ENCODE data around the gene KIAA1958.

Gene KIAA1958

DNA sequence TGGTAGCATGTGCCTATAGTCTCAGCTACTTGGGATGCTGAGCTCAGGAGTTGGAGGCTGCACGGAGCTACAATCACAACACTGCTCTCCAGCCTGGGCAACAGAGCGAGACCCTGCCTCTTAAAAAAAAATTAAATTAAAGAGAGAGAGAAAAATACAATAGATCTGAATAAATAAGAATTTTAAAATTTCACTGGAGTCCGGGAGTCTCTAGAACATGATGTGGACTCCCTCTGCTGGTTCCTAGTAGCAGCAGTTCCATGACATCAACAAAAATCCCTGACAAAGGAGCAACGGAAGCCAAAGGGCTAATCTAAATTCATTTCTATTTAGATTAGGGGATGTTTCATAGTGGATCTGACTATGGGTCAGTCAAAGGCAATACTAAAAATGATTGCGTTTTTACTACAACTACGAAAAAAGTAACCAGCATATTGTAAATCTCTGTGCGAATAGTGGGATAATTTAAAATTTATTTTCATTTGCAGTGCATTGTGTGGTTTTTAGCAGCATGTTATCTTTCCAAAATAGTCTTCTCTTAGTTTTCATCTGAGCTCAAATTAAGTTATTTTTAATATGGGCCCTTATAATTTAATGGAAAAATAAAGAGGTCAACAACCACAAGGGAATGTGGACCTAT is 224.5 kb downstream of the KIAA1958 start:
- Histone ChIP-seq H3K27me3 (ENCODE audit: insufficient read depth, low read length, poor library complexity, severe bottlenecking) (no peaks in the 10 kb centered on the region), H2AFZ (ENCODE audit: low read length) (no peak overlapping the region), H3K79me2 (ENCODE audit: insufficient read depth, low read length) (peaks cover 71% of the 10 kb centered on the region), H3K9me2 (replicated peaks; ENCODE audit: low read depth, low read length) (no peaks in the 10 kb centered on the region), H3F3A (ENCODE audit: low read depth) (no peaks in the 10 kb centered on the region), H3K9ac (ENCODE audit: low read depth, low read length, poor library complexity, severe bottlenecking) (no peak overlapping the region), H3K4me2 (ENCODE audit: low read depth, low read length, poor library complexity, severe bottlenecking) (peak overlapping the region; percentile 34), H4K20me1 (ENCODE audit: insufficient read depth, low read length, poor library complexity, severe bottlenecking) (peaks cover 36% of the 10 kb centered on the region), H3K36me3 (ENCODE audit: insufficient read depth, low read length) (no peaks in the 10 kb centered on the region; the same call in 1 of the 2 replicates), H3K4me3 (ENCODE audit: low read length, poor library complexity, severe bottlenecking) (no peak overlapping the region), H3K4me1 (ENCODE audit: insufficient read depth, low read length, poor library complexity, severe bottlenecking) (peaks cover 20% of the 10 kb centered on the region), H3K9me3 (ENCODE audit: insufficient read depth, low read depth, low read length) (0 out of 2 replicates have a peak, but pooled peaks cover 3% of the 10 kb centered on the region)
- no peak for TF ChIP-seq EZH2phosphoT487 (IDR thresholded peaks at IDR 0.05; ENCODE audit: borderline replicate concordance)
- TF ChIP-seq, protein P1, sequence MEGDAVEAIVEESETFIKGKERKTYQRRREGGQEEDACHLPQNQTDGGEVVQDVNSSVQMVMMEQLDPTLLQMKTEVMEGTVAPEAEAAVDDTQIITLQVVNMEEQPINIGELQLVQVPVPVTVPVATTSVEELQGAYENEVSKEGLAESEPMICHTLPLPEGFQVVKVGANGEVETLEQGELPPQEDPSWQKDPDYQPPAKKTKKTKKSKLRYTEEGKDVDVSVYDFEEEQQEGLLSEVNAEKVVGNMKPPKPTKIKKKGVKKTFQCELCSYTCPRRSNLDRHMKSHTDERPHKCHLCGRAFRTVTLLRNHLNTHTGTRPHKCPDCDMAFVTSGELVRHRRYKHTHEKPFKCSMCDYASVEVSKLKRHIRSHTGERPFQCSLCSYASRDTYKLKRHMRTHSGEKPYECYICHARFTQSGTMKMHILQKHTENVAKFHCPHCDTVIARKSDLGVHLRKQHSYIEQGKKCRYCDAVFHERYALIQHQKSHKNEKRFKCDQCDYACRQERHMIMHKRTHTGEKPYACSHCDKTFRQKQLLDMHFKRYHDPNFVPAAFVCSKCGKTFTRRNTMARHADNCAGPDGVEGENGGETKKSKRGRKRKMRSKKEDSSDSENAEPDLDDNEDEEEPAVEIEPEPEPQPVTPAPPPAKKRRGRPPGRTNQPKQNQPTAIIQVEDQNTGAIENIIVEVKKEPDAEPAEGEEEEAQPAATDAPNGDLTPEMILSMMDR (conservative IDR thresholded peaks at IDR 0.05; ENCODE audit: low read length) = peak; percentile 63

DNA sequence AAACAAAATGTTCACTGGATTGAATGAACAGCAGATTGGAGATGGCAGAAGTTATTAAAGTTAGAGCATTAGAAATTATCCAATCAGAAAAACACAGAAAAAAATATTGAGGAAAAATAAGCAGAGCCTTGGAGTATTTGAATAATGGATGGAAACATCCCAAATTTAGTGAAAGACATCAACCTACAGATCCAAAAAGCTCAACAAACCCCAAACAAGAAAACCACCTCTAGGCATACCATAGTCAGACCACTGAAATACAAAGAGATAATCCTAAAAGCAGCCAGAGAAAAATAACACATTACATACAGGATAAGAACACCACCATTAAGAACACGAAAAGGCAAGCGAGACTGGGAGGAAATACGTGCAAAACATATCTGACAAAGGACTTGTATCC is 226.1 kb downstream of the KIAA1958 start:
- H3K9ac ChIP-seq (ENCODE audit: low read depth, low read length, poor library complexity, severe bottlenecking) = no peak overlapping the region
- H3K36me3 ChIP-seq (ENCODE audit: insufficient read depth, low read length) = no peaks in the 10 kb centered on the region; the same call in 1 of the 2 replicates
- H3K4me1 ChIP-seq (ENCODE audit: insufficient read depth, low read length, poor library complexity, severe bottlenecking) = peaks cover 31% of the 10 kb centered on the region
- H3K79me2 ChIP-seq (ENCODE audit: insufficient read depth, low read length) = peaks cover 82% of the 10 kb centered on the region
- no peak overlapping the region for H3K4me3 ChIP-seq (ENCODE audit: low read length, poor library complexity, severe bottlenecking)
- H3F3A ChIP-seq (ENCODE audit: low read depth) = 0 out of 2 replicates have a peak, but pooled peaks cover 2% of the 10 kb centered on the region
- no peaks in the 10 kb centered on the region for H3K9me2 ChIP-seq (replicated peaks; ENCODE audit: low read depth, low read length)
- no peak overlapping the region for H2AFZ ChIP-seq (ENCODE audit: low read length)
- TF ChIP-seq, protein P1 (conservative IDR thresholded peaks at IDR 0.05; ENCODE audit: low read length) = no peak
- no peak for TF ChIP-seq EZH2phosphoT487 (IDR thresholded peaks at IDR 0.05; ENCODE audit: borderline replicate concordance)
- no peaks in the 10 kb centered on the region for H3K27me3 ChIP-seq (ENCODE audit: insufficient read depth, low read length, poor library complexity, severe bottlenecking)
- H3K4me2 ChIP-seq (ENCODE audit: low read depth, low read length, poor library complexity, severe bottlenecking) = peak overlapping the region; percentile 30
- peaks cover 41% of the 10 kb centered on the region for H4K20me1 ChIP-seq (ENCODE audit: insufficient read depth, low read length, poor library complexity, severe bottlenecking)
- H3K9me3 ChIP-seq (ENCODE audit: insufficient read depth, low read depth, low read length) = 0 out of 2 replicates have a peak, but pooled peaks cover 3% of the 10 kb centered on the region

- H3K4me3 ChIP-seq (ENCODE audit: low read length, poor library complexity, severe bottlenecking) = peak within 1 kb of the TSS; percentile 88
- H3K9me3 ChIP-seq (ENCODE audit: insufficient read depth, low read depth, low read length) = 0 out of 2 replicates have a peak, but pooled peaks cover 1% of the 10 kb centered on the region
- peaks cover 17% of the 10 kb centered on the region for H4K20me1 ChIP-seq (ENCODE audit: insufficient read depth, low read length, poor library complexity, severe bottlenecking)
- H3K4me1 ChIP-seq (ENCODE audit: insufficient read depth, low read length, poor library complexity, severe bottlenecking) = peaks cover 21% of the 10 kb centered on the region
- no peaks in the 10 kb centered on the region for H3K27me3 ChIP-seq (ENCODE audit: insufficient read depth, low read length, poor library complexity, severe bottlenecking)
- no peak for TF ChIP-seq EZH2phosphoT487 (IDR thresholded peaks at IDR 0.05; ENCODE audit: borderline replicate concordance)
- TF ChIP-seq, protein P1 (conservative IDR thresholded peaks at IDR 0.05; ENCODE audit: low read length) = peak; percentile 36
- peak within 1 kb of the TSS; percentile 86 for H3K9ac ChIP-seq (ENCODE audit: low read depth, low read length, poor library complexity, severe bottlenecking)
- no peaks in the 10 kb centered on the region for H3K36me3 ChIP-seq (ENCODE audit: insufficient read depth, low read length)
- H2AFZ ChIP-seq (ENCODE audit: low read length) = peak within 1 kb of the TSS; percentile 86
- H3K9me2 ChIP-seq (replicated peaks; ENCODE audit: low read depth, low read length) = no peaks in the 10 kb centered on the region
- 0 out of 2 replicates have a peak, but pooled peaks cover 2% of the 10 kb centered on the region for H3F3A ChIP-seq (ENCODE audit: low read depth)
- H3K4me2 ChIP-seq (ENCODE audit: low read depth, low read length, poor library complexity, severe bottlenecking) = peak within 1 kb of the TSS; percentile 93
- peaks cover 39% of the 10 kb centered on the region for H3K79me2 ChIP-seq (ENCODE audit: insufficient read depth, low read length)
Observed at GRCh38 chr9:112717661-112718331, 231.2 kb downstream of the KIAA1958 start, which contains the start of gene INIP. TSS of gene INIP (minus strand) at chr9:112718117. CDS start at chr9:112716485, 1,632 bp downstream.
